ENCODE results near the gene IMP4.

- TF ChIP-seq CTCF (IDR thresholded peaks at IDR 0.05) (no peak), POLR2A (IDR thresholded peaks at IDR 0.05) (no peak), POLR2AphosphoS5 (IDR thresholded peaks at IDR 0.05) (no peak)
These were observed 4.7 kb downstream of the IMP4 start for GRCh38 chr2:130347220-130347925.
